ENCODE data around the gene EAF1. TPM values are rescaled to one million over a fixed set of nuclear protein-coding genes. Genes with fewer than 3 reads are reported as not detected.

EAF1 gene
- total and polyA plus RNA-seq, 2 donors (not counting 1 experiment from before 2014, with no cell fraction given): 11.1 to 22.6 TPM

DNA sequence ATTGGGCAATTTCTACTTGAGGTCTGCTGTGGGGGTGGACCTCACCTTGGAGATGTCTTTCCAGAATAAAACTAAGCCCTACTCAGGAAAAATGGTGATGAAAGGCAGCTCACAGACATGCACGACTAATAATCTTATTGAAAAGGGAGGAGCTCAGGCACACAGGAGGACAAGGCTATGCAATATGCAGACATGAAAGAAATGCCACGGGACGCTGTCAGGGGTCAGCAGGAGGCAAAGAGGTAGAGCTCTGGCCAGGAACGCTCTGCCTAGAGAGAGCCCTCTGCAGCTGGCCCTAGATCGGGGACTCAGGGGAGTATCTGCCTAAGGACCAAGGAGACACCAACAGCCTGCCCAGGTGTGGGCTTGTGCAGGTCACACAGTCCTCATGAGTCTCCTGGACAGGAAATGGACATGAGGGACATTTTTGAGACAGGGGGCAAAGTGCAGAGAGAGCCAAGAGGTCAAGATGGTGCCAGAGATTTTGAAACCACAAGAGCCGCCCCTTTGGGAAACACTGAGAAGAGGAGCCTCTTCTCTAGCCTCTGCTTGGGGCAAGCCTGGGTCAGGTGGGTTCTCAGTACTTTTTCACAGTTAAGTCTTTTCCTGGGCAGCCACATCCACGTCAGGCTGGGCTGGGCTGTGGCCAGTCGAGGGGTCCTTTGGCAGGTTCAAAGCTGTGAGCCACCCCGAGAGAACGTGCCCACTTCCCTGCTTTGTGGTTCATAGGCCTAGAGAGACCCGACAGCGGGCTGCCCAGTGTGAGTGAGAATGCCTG lies 23.2 kb downstream of the EAF1 start:
- Histone ChIP-seq H4K20me1 (ENCODE audit: control insufficient read depth, extremely low read depth, insufficient read depth, low read length) (no peaks in the 10 kb centered on the region), H2AFZ (ENCODE audit: low read length) (no peak overlapping the region), H3K9me3 (ENCODE audit: control insufficient read depth, insufficient read depth, low read depth, low read length) (no peaks in the 10 kb centered on the region), H3K36me3 (ENCODE audit: control insufficient read depth, insufficient read depth, low read length) (no peaks in the 10 kb centered on the region), H3K79me2 (ENCODE audit: control insufficient read depth, insufficient read depth, low read length) (no peaks in the 10 kb centered on the region), H3K4me3 (replicated peaks in 1 of 4; ENCODE audit: control extremely low read depth in 1 of 4, insufficient read depth in 1 of 4, low read depth in 3 of 4, low read length in 4 of 4) (no peak overlapping the region), H3K27ac (ENCODE audit: insufficient read depth, low read length) (no peak overlapping the region), H3K4me1 (ENCODE audit: control insufficient read depth, extremely low read depth, insufficient read depth, low read length) (no peaks in the 10 kb centered on the region), H3K4me2 (ENCODE audit: extremely low read depth, insufficient read depth, low read length) (no peak overlapping the region), H3K27me3 (ENCODE audit: control insufficient read depth, insufficient read depth, low read length) (no peaks in the 10 kb centered on the region), H3K9ac (ENCODE audit: insufficient read depth, low read length) (no peak overlapping the region)
- no peak for TF ChIP-seq EZH2 (IDR thresholded peaks at IDR 0.05; ENCODE audit: low read length, missing control alignments)
- TF ChIP-seq CTCF (conservative IDR thresholded peaks at IDR 0.05 in 1 of 2, IDR thresholded peaks at IDR 0.05 in 1 of 2; ENCODE audit: low read depth in 1 of 2, low read length in 2 of 2): no peak
- DNase-seq (ENCODE audit: low read depth in 2 of 2): no peak

DNA sequence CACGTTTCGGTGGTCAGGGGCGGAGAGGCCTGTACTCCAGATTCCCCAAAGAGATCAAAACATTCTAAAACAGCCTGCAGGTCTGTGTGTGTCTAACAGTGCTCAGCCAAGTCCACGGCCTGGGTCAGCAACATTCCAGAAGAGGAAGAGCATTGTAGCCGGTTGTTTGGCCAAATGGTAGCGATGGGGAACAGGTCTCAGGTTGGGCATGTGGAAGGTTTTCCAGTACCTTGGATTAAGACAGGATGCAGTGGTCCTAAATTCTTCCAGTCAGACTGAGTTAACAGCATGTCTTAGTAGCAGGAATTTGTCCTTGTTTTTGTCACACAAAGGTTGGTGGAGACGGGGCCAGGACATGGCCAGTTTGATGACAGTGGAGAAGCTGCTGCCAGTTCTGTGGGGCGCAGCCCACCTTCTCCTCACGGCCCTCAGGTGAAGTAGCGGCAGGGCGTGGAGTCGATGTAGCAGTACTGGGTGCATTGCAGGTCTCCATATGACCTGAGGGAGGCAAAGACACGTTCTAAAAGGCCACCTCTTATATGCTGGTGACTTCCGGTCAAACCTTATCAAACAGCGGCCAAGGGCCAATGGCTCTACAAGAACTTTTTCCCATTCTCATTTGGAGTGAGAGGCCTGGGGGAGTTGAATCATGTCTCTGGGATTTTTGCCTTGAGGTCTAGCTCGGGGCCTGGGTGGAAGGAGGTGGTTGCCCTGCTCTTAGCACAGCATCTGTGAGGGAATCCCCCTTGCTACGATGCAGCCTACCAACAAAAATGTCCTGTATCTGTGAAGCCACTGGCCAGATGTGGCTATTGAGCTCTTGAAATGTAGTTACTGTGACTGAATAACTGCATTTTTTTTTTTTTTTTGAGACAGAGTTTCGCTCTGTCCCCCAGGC lies 24.1 kb downstream of the EAF1 start:
- H3K9ac ChIP-seq (ENCODE audit: insufficient read depth, low read length): no peak overlapping the region
- TF ChIP-seq EZH2 (IDR thresholded peaks at IDR 0.05; ENCODE audit: low read length, missing control alignments) (no peak), CTCF (conservative IDR thresholded peaks at IDR 0.05 in 1 of 2, IDR thresholded peaks at IDR 0.05 in 1 of 2; ENCODE audit: low read depth in 1 of 2, low read length in 2 of 2) (no peak)
- H3K9me3 ChIP-seq (ENCODE audit: control insufficient read depth, insufficient read depth, low read depth, low read length): no peaks in the 10 kb centered on the region
- no peaks in the 10 kb centered on the region for H3K79me2 ChIP-seq (ENCODE audit: control insufficient read depth, insufficient read depth, low read length)
- H3K4me1 ChIP-seq (ENCODE audit: control insufficient read depth, extremely low read depth, insufficient read depth, low read length): no peaks in the 10 kb centered on the region
- no peak overlapping the region for H3K4me2 ChIP-seq (ENCODE audit: extremely low read depth, insufficient read depth, low read length)
- DNase-seq (ENCODE audit: low read depth in 2 of 2): no peak
- H3K27me3 ChIP-seq (ENCODE audit: control insufficient read depth, insufficient read depth, low read length): no peaks in the 10 kb centered on the region
- no peaks in the 10 kb centered on the region for H4K20me1 ChIP-seq (ENCODE audit: control insufficient read depth, extremely low read depth, insufficient read depth, low read length)
- no peak overlapping the region for H2AFZ ChIP-seq (ENCODE audit: low read length)
- no peak overlapping the region for H3K27ac ChIP-seq (ENCODE audit: insufficient read depth, low read length)
- H3K36me3 ChIP-seq (ENCODE audit: control insufficient read depth, insufficient read depth, low read length): no peaks in the 10 kb centered on the region
- no peak overlapping the region for H3K4me3 ChIP-seq (replicated peaks in 1 of 4; ENCODE audit: control extremely low read depth in 1 of 4, insufficient read depth in 1 of 4, low read depth in 3 of 4, low read length in 4 of 4)

DNA sequence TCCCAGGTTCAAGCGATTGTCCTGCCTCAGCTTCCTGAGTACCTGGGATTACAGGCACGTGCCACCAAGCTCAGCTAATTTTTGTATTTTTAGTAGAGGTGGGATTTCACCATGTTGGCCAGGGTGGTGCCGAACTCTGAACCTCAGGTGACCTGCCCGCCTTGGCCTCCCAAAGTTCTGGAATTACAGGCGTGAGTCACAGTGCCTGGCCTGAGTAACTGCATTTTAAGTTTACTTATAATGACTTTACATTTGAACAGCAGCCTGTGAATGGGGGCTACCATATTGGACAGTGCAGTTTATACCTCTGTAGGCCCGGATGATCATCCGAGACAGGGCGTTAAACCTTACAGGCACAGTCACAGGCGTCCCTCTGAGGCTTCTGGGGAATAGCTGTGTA lies 24.8 kb downstream of the EAF1 start:
- Histone ChIP-seq H2AFZ (ENCODE audit: low read length) (no peak overlapping the region), H3K27me3 (ENCODE audit: control insufficient read depth, insufficient read depth, low read length) (no peaks in the 10 kb centered on the region), H3K4me3 (replicated peaks in 1 of 4; ENCODE audit: control extremely low read depth in 1 of 4, insufficient read depth in 1 of 4, low read depth in 3 of 4, low read length in 4 of 4) (no peak overlapping the region), H3K9ac (ENCODE audit: insufficient read depth, low read length) (no peak overlapping the region), H3K27ac (ENCODE audit: insufficient read depth, low read length) (no peak overlapping the region), H3K79me2 (ENCODE audit: control insufficient read depth, insufficient read depth, low read length) (no peaks in the 10 kb centered on the region), H3K4me2 (ENCODE audit: extremely low read depth, insufficient read depth, low read length) (no peak overlapping the region), H3K4me1 (ENCODE audit: control insufficient read depth, extremely low read depth, insufficient read depth, low read length) (no peaks in the 10 kb centered on the region), H3K9me3 (ENCODE audit: control insufficient read depth, insufficient read depth, low read depth, low read length) (no peaks in the 10 kb centered on the region), H3K36me3 (ENCODE audit: control insufficient read depth, insufficient read depth, low read length) (no peaks in the 10 kb centered on the region), H4K20me1 (ENCODE audit: control insufficient read depth, extremely low read depth, insufficient read depth, low read length) (no peaks in the 10 kb centered on the region)
- no peak for DNase-seq (ENCODE audit: low read depth in 2 of 2)
- TF ChIP-seq EZH2 (IDR thresholded peaks at IDR 0.05; ENCODE audit: low read length, missing control alignments) (no peak), CTCF (conservative IDR thresholded peaks at IDR 0.05 in 1 of 2, IDR thresholded peaks at IDR 0.05 in 1 of 2; ENCODE audit: low read depth in 1 of 2, low read length in 2 of 2) (no peak)
